Measurements from ENCODE around the gene PYGB. TPM values are rescaled to one million over a fixed set of nuclear protein-coding genes. Genes with fewer than 3 reads are reported as not detected.
"Not testable (repeated sequence)": the region's sequence is repeated elsewhere in the genome, so short reads cannot be mapped to it uniquely, and the experiment has no call there.

Gene PYGB
- total RNA-seq, 2 donors from 2014 or later, result 34.8 to 42.8 TPM

DNA sequence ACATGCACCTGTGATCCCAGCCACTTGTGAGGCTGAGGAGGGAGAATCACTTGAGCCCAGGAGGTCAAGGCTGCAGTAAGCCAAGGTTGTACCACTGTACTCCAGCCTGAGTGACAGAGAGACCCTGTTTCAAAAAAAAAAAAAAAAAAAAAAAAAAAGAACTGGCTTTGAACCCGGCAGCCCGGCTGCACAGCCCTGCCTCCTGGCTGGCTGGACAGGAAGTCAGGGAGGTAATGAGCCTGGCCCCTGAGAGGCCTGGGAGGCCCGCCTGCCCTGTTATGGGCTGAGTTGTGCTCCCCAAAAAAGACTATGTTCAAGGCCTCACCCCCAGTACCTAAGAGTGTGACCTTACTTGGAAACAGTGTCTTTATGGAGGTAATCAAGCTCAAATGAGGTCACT, 77.2 kb downstream of the PYGB start:
- Histone ChIP-seq H3K9me3 (no peaks in the 10 kb centered on the region), H3K27me3 (no peaks in the 10 kb centered on the region), H3K36me3 (replicated peaks in 1 of 2; ENCODE audit: insufficient read depth in 1 of 2, low read depth in 2 of 2) (peaks cover 0 to 7% of the 10 kb centered on the region in 2 donors), H3K27ac (peak overlapping the region in 1 of 4 donors; percentile 49), H3K4me3 (no peak overlapping the region), H3K4me1 (no peaks in the 10 kb centered on the region)
- TF ChIP-seq CTCF (IDR thresholded peaks at IDR 0.05) (no peak), POLR2A (IDR thresholded peaks at IDR 0.05) (no peak)
- 35 to 38% methylated on average over 3 of the region's 3 CpGs for WGBS, 2 donors
- intact Hi-C loops (cut with DNase I), result no loop called here
- ATAC-seq (no peak), DNase-seq (no peak)

DNA sequence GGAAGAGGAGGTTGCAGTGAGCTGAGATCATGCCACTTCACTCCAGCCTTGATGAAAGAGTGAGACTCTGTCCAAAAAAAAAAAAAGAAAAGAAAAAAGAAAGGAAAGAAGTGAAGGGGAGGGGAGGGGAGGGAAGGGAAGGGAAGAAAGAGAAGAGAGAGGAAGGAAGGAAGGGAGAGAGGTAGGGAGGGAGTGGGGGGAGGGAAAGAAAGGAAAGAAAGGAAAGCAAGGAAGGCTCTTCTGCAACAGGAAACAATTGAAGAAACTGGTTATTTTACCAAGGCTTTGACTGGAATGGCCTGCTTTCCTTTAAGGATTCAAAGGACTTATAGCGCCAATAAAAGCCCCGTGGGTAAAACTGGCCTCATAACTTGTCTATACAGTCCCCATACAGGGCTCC, 78.1 kb downstream of the PYGB start:
- no peak for ATAC-seq
- Histone ChIP-seq H3K36me3 (replicated peaks in 1 of 2; ENCODE audit: insufficient read depth in 1 of 2, low read depth in 2 of 2) (peaks cover 0 to 7% of the 10 kb centered on the region in 2 donors), H3K4me1 (no peaks in the 10 kb centered on the region), H3K27me3 (no peaks in the 10 kb centered on the region), H3K4me3 (no peak overlapping the region), H3K27ac (no peak overlapping the region), H3K9me3 (no peaks in the 10 kb centered on the region)
- intact Hi-C loops (cut with DNase I), result no loop called here
- no peak for TF ChIP-seq POLR2A (IDR thresholded peaks at IDR 0.05)
- TF ChIP-seq CTCF (IDR thresholded peaks at IDR 0.05), result no peak
- DNase-seq, result no peak
- WGBS, 2 donors, result 93 to 94% methylated on average over 2 of the region's 2 CpGs

- 81 to 83% methylated on average over 7 of the region's 7 CpGs for WGBS, 2 donors
- no peaks in the 10 kb centered on the region for H3K9me3 ChIP-seq
- no peaks in the 10 kb centered on the region for H3K4me1 ChIP-seq
- H3K27ac ChIP-seq, result no peak overlapping the region
- DNase-seq (no peak), ATAC-seq (no peak)
- no peaks in the 10 kb centered on the region for H3K27me3 ChIP-seq
- intact Hi-C loops (cut with DNase I), result no loop called here
- H3K4me3 ChIP-seq, result no peak overlapping the region
- no peaks in the 10 kb centered on the region for H3K36me3 ChIP-seq (replicated peaks in 1 of 2; ENCODE audit: insufficient read depth in 1 of 2, low read depth in 2 of 2)
- TF ChIP-seq CTCF (IDR thresholded peaks at IDR 0.05) (no peak), POLR2A (IDR thresholded peaks at IDR 0.05) (no peak)
Measured at GRCh38 chr20:25327521-25328235, 79.8 kb downstream of the PYGB start.

GRCh38 chr20:25328954-25329498, 81.1 kb downstream of the PYGB start:
- TF ChIP-seq POLR2A (IDR thresholded peaks at IDR 0.05) (no peak), CTCF (IDR thresholded peaks at IDR 0.05) (no peak)
- 91 to 97% methylated on average over 10 to 12 of the region's 12 CpGs for WGBS, 2 donors
- DNase-seq (no peak), ATAC-seq (no peak)
- Histone ChIP-seq H3K4me3 (no peak overlapping the region), H3K27ac (no peak overlapping the region), H3K9me3 (no peaks in the 10 kb centered on the region), H3K27me3 (no peaks in the 10 kb centered on the region), H3K36me3 (replicated peaks in 1 of 2; ENCODE audit: insufficient read depth in 1 of 2, low read depth in 2 of 2) (no peaks in the 10 kb centered on the region), H3K4me1 (no peaks in the 10 kb centered on the region)
- intact Hi-C loops (cut with DNase I), result no loop called here

- ATAC-seq; H3K4me3 ChIP-seq; H3K36me3 ChIP-seq (replicated peaks in 1 of 2; ENCODE audit: insufficient read depth in 1 of 2, low read depth in 2 of 2); H3K27ac ChIP-seq; DNase-seq; H3K9me3 ChIP-seq; intact Hi-C loops (cut with DNase I); H3K27me3 ChIP-seq: not testable (repeated sequence)
- H3K4me1 ChIP-seq, result peaks cover 41% of the 10 kb centered on the region
- WGBS, 2 donors, result 100% methylated on average over 1 of the region's 1 CpG
Measured at GRCh38 chr20:25334972-25335371, 87.1 kb downstream of the PYGB start.

Measured in body of pancreas (tissue), 4 donors.